Stimulated activated naive CD4-positive, alpha-beta T cell treated with Interleukin-2 at 50 U/mL for 16 hours (primary cell): Measurements from ENCODE around the gene OR11A1.
"Not testable (repeated sequence)": the region's sequence is repeated elsewhere in the genome, so short reads cannot be mapped to it uniquely, and the experiment has no call there.

Experiments used
- DNase-seq: peaks from one replicate; lab custom pipeline; 2025; lab: John Stamatoyannopoulos, UW

Gene OR11A1

DNA sequence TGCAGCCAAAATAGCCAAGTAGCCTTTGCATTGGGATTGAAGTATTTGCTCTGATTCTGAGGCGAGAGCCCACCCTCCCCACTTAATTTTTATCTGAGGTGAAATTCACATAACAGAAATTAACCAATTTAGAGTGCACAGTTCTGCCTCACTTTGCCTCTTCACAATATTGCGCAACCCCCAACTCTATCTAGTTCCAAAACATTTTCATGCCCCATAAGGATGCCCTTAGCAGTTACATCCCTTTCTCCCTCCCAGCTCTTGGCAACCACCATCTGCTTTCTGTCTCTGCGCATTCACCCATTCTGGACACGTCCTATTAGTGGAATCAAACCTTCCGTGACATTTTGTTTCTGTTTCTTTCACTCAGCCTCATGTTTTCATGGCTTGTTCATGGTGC is 21.9 kb upstream of the OR11A1 start:
- no peak for DNase-seq

GRCh38 chr6:29477923-29478450 is 21.1 kb upstream of the OR11A1 start:
- DNase-seq: no peak

- no peak for DNase-seq
These were observed 18.1 kb upstream of the OR11A1 start for GRCh38 chr6:29474996-29475395.

DNA sequence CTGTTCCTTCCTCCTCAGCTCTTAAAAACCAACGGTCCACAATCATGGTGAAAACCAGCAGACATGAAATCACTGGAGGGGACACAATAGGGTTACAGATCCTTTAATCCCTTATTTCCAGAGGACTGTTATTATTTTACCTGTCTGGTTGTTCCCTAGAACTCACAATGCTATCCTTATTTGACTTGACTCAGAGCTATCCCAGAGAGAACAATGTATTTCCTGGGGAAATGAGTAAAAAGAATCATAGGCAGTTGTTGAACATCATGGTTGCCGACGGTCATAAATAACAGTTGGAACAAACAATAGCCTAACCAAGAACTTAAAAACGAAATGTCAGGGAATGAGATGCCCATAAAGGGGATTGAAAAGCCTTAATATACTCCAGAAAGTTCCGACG is 9.4 kb upstream of the OR11A1 start:
- DNase-seq: no peak

DNA sequence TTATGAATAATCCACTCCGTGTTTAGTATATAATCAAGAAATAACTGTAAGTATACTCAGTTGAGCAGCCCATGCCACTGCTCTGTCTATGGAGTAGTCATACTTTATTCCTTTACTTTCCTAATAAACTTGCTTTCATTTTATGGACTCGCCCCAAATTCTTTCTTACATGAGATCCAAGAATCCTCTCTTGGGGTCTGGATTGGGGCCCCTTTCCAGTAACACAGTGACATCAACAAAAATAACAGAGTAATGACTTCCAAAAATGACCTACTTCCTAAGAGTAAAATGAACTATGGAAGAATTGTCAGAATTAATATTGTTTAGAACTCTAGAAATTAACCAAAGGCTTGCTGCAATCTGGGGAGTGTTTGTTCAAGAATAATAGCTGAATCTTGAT is 8.9 kb upstream of the OR11A1 start:
- no peak for DNase-seq

GRCh38 chr6:29465279-29465678 is 8.4 kb upstream of the OR11A1 start:
- no peak for DNase-seq

DNA sequence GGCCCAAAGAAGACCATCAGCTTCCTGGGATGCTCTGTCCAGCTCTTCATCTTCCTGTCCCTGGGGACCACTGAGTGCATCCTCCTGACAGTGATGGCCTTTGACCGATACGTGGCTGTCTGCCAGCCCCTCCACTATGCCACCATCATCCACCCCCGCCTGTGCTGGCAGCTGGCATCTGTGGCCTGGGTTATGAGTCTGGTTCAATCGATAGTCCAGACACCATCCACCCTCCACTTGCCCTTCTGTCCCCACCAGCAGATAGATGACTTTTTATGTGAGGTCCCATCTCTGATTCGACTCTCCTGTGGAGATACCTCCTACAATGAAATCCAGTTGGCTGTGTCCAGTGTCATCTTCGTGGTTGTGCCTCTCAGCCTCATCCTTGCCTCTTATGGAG is 5.2 kb upstream of the OR11A1 start:
- DNase-seq: no peak

GRCh38 chr6:29461021-29461814 is 4.3 kb upstream of the OR11A1 start:
- no peak for DNase-seq

GRCh38 chr6:29451471-29452193 is 5.2 kb downstream of the OR11A1 start:
- DNase-seq: no peak

- no peak for DNase-seq
These were observed 9.2 kb downstream of the OR11A1 start for GRCh38 chr6:29447670-29448069.

GRCh38 chr6:29444031-29444430 is 12.8 kb downstream of the OR11A1 start:
- not testable (repeated sequence) for DNase-seq

DNA sequence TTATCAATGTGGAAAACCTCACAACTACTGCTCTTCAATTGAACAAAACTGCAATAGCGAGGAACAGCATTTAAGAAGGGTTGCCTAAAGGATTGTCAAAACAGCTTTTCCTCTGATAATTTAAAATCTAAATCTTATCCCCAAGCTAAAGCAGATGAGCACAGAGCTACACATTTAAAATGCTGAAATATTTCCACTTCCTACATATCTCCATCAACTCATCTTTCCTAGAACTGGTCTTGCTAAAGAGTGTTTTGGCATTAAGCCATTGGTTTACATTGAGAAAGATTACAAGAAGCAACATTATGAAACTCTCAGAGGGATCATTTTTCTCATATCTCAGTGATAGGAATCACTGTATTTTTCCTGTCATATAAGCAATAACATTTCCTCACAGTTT is 14.2 kb downstream of the OR11A1 start:
- no peak for DNase-seq

DNA sequence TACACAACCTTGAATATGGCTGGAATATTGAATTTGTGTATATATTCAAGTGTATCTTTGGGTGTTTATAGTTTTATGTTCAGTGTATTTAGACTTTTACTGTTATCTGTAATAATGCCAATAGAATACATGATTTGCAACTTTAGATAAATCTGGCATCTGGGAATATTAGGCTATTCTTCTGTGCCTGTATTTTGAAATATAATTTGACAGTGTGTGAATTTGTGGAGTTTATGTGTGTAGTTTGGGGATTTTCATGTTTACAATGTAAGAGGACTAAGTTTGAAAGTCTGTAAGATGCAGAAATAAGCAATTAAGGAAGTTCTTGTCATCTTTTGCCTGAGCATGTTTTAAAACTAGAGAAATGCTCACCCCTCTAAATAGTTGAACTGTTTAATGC is 17.9 kb downstream of the OR11A1 start, which contains the start of gene OR10C1:
Gene OR10C1, plus strand, starts transcription at position 301 of the 400 bp plus-strand sequence. CDS start 710 bp downstream, outside the sequence.
- no peak for DNase-seq

- DNase-seq: not testable (repeated sequence)
These were observed 20.1 kb downstream of the OR11A1 start for GRCh38 chr6:29436730-29437129.

DNA sequence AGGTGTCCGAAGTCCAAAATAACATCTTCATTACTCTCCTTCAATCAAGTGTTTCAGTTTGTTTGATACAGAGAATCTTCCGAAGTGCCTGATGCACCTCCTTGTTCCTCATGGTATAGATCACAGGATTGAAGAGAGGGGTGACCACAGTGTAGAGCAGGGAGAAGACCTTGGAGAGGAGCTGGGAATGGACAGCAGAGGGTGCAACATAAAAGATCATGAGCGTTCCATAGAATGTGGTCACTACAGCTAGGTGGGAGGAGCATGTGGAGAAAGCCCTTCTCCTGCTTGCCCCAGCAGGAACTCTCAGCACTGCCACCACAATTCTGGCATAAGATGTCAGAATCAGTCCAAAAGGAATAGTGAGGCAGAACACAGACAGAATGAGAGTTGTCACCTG is 30.2 kb downstream of the OR11A1 start:
- no peak for DNase-seq

GRCh38 chr6:29425075-29425474 is 31.8 kb downstream of the OR11A1 start:
- DNase-seq: no peak

GRCh38 chr6:29424575-29424974 is 32.3 kb downstream of the OR11A1 start:
- DNase-seq: no peak

GRCh38 chr6:29424168-29424567 is 32.7 kb downstream of the OR11A1 start:
- DNase-seq: no peak

DNA sequence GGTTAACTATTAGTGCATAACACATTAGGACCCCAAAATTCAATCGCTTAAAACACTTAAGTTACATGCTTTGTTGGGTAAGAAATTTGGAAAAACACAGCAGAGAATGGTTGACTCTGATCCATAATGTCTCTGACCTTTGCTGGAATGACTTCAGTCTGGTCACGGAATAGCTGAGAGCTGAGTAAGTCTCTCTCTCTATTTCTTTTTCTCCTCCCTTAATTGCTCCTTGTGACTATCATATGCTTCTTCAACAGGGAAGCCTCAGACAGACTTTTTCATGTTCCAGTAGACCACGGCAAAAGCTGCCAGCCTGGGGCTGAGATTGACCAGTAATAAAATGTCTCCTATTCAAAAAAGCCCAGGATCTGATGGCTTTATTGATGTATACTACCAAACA is 37.4 kb downstream of the OR11A1 start:
- DNase-seq: no peak

DNA sequence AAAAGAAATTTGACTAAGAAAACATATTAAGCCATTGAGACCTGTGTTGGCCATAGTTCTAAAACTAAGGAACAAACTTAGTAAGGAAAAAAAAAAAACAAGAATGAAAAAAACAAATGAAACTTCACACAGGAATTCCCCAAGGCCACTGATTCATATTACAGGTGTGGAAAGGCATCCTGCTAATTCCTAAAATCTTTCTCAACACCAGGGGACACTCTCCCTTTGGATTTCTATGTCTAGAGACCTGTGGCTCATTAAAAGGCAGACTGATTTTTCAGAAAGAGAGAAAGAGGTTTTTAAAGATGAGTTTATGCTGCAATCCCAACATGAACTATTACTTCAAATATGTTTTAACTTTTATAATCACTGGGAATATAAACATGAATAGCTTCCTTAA is 42.3 kb downstream of the OR11A1 start, which contains the start of gene OR12D1:
Gene OR12D1, plus strand, starts transcription at position 341 of the 400 bp plus-strand sequence.
- DNase-seq: no peak

GRCh38 chr6:29403801-29404200 is 53.1 kb downstream of the OR11A1 start:
- DNase-seq: no peak

DNA sequence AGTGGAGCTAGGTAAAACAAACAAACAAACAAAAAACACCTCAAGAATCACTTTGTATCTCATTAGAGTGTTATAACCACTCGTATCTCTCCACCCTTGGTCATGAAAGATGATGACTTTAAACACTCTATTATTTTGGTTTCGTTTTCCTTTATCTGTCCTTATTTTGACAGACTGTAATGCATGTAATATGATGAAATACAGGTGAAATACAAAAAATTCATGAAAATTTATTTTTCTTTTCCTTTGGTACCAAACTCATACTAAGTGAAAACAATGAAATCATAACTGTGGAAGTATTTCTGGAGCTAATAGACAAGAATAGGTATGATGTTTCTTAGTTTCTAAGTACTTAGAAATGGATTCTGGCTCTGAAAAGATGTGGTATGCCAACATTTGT is 57.3 kb downstream of the OR11A1 start:
- DNase-seq: no peak

GRCh38 chr6:29395331-29395730 is 61.5 kb downstream of the OR11A1 start, which contains the start of gene OR12D2:
Gene OR12D2, plus strand, starts transcription at chr6:29395631. Its CDS starts 1,069 bp downstream, at chr6:29396700.
- no peak for DNase-seq
